Measurements from ENCODE around the gene ZNF689.

The ZNF689 gene

GRCh38 chr16:30581457-30581856 is 28.7 kb downstream of the ZNF689 start:
- no peak for DNase-seq (ENCODE audit: extremely low spot score)
- TF ChIP-seq SP1 (IDR thresholded peaks at IDR 0.05) = no peak
- TF ChIP-seq LEF1 (IDR thresholded peaks at IDR 0.05; ENCODE audit: borderline replicate concordance) = no peak
- ChIA-PET CTCF (interaction anchor here (0.6 to 1.1 kb wide), 2 partner anchors 21 to 466 kb away, joined by 3 read pairs; no protein-coding TSS in a partner anchor), POLR2A (interaction anchor here (1.5 to 2.2 kb wide), 2 partner anchors 9 to 29 kb away, joined by 4 to 11 read pairs; partner anchors contain the start of genes ZNF688 and ZNF689)

GRCh38 chr16:30574678-30575077 is 35.5 kb downstream of the ZNF689 start:
- POLR2A ChIA-PET = interaction anchor here (2.1 kb wide), 1 partner anchor 34 kb away, joined by 8 read pairs; no protein-coding TSS in a partner anchor
- DNase-seq (ENCODE audit: extremely low spot score) = no peak
- CTCF ChIA-PET = interaction anchor here (1.3 kb wide), 1 partner anchor 24 kb away, joined by 3 read pairs; no protein-coding TSS in a partner anchor
- no peak for TF ChIP-seq FOXK2 (IDR thresholded peaks at IDR 0.05)
- TF ChIP-seq PKNOX1 (IDR thresholded peaks at IDR 0.05) = no peak
- no peak for TF ChIP-seq ARNT (IDR thresholded peaks at IDR 0.05)
- TF ChIP-seq TARDBP (IDR thresholded peaks at IDR 0.05) = no peak

GRCh38 chr16:30571445-30572322 is 38.5 kb downstream of the ZNF689 start, which contains the start of gene ZNF688:
Gene ZNF688 (minus strand): TSS chr16:30571714. CDS start chr16:30571629, 85 bp downstream.
- POLR2A ChIA-PET = interaction anchor here (0.7 to 3.4 kb wide), 44 partner anchors 10 to 756 kb away, joined by 3 to 71 read pairs (median 5); partner anchors contain the start of genes ALDOA, DCTPP1, FBRS and PAGR1
- TF ChIP-seq ARNT (IDR thresholded peaks at IDR 0.05) = 0 out of 2 replicates have a peak, but pooled peaks have one; percentile 14
- peak; percentile 88 for TF ChIP-seq NFRKB (IDR thresholded peaks at IDR 0.05)
- peak; percentile 1; the same call in 1 of the 2 replicates for TF ChIP-seq HDGF (IDR thresholded peaks at IDR 0.05; ENCODE audit: borderline replicate concordance)
- TF ChIP-seq ZNF384 (IDR thresholded peaks at IDR 0.05) = no peak
- TF ChIP-seq ELF4 (IDR thresholded peaks at IDR 0.05) = peak; percentile 91
- TF ChIP-seq LEF1 (IDR thresholded peaks at IDR 0.05; ENCODE audit: borderline replicate concordance) = peak; percentile 77; the same call in 1 of the 2 replicates
- TF ChIP-seq PKNOX1 (IDR thresholded peaks at IDR 0.05) = peak; percentile 83; the same call in 1 of the 2 replicates
- TF ChIP-seq SP1 (IDR thresholded peaks at IDR 0.05) = no peak
- no peak for TF ChIP-seq BHLHE40 (IDR thresholded peaks at IDR 0.05; ENCODE audit: borderline replicate concordance)
- no peak for TF ChIP-seq CTBP1 (IDR thresholded peaks at IDR 0.05; ENCODE audit: borderline replicate concordance)
- TF ChIP-seq SUZ12 (IDR thresholded peaks at IDR 0.05) = no peak
- no peak for TF ChIP-seq TARDBP (IDR thresholded peaks at IDR 0.05)
- TF ChIP-seq FOXM1 (IDR thresholded peaks at IDR 0.05; ENCODE audit: borderline replicate concordance) = 0 out of 2 replicates have a peak, but pooled peaks have one; percentile 24
- peak; percentile 76; the same call in 1 of the 2 replicates for TF ChIP-seq FOXK2 (IDR thresholded peaks at IDR 0.05)
- TF ChIP-seq L3MBTL2 (conservative IDR thresholded peaks at IDR 0.05) = no peak
- no peak for TF ChIP-seq FOXA1 (IDR thresholded peaks at IDR 0.05)
- DNase-seq (ENCODE audit: extremely low spot score) = peak; percentile 96
- CTCF ChIA-PET = interaction anchor here (0.6 to 2.3 kb wide), 6 partner anchors 13 to 162 kb away, joined by 3 to 8 read pairs (median 3); partner anchors contain the start of genes DCTPP1 and ZNF764

GRCh38 chr16:30570636-30571444 is 39.3 kb downstream of the ZNF689 start:
- DNase-seq (ENCODE audit: extremely low spot score) = peak; percentile 51
- ChIA-PET POLR2A (interaction anchor here (0.6 to 3.4 kb wide), 25 partner anchors 9 to 479 kb away, joined by 3 to 71 read pairs (median 8); partner anchors contain the start of genes DCTPP1, FBRS, TBX6 and ZNF689), CTCF (interaction anchor here (1.0 to 2.3 kb wide), 3 partner anchors 12 to 45 kb away, joined by 3 to 8 read pairs (median 3); partner anchors contain the start of gene ZNF764)
- TF ChIP-seq L3MBTL2 (conservative IDR thresholded peaks at IDR 0.05) (no peak), HDGF (IDR thresholded peaks at IDR 0.05; ENCODE audit: borderline replicate concordance) (0 out of 2 replicates have a peak, but pooled peaks have one; percentile 68), ZNF384 (IDR thresholded peaks at IDR 0.05) (no peak)

GRCh38 chr16:30569746-30570635 is 40.2 kb downstream of the ZNF689 start:
- ChIA-PET CTCF (interaction anchor here (1.0 to 2.3 kb wide), 2 partner anchors 29 to 46 kb away, joined by 3 to 8 read pairs; no protein-coding TSS in a partner anchor), POLR2A (interaction anchor here (0.6 to 3.4 kb wide), 19 partner anchors 8 to 125 kb away, joined by 3 to 71 read pairs (median 12); partner anchors contain the start of genes FBRS, ZNF689, ZNF747 and ZNF764)
- DNase-seq (ENCODE audit: extremely low spot score) = no peak
- TF ChIP-seq BHLHE40 (IDR thresholded peaks at IDR 0.05; ENCODE audit: borderline replicate concordance) (no peak), ARNT (IDR thresholded peaks at IDR 0.05) (no peak), LEF1 (IDR thresholded peaks at IDR 0.05; ENCODE audit: borderline replicate concordance) (no peak), TARDBP (IDR thresholded peaks at IDR 0.05) (no peak), PKNOX1 (IDR thresholded peaks at IDR 0.05) (no peak), ELF4 (IDR thresholded peaks at IDR 0.05) (no peak), HDGF (IDR thresholded peaks at IDR 0.05; ENCODE audit: borderline replicate concordance) (peak; percentile 33; the same call in 1 of the 2 replicates)

Measured in HEK293T (cell line).